ENCODE measurements around the gene LARGE1. TPM values are rescaled to one million over a fixed set of nuclear protein-coding genes. Genes with fewer than 3 reads are reported as not detected.

LARGE1 gene
- total RNA-seq, 1 experiment from 2014 or later = 4.1 TPM

DNA sequence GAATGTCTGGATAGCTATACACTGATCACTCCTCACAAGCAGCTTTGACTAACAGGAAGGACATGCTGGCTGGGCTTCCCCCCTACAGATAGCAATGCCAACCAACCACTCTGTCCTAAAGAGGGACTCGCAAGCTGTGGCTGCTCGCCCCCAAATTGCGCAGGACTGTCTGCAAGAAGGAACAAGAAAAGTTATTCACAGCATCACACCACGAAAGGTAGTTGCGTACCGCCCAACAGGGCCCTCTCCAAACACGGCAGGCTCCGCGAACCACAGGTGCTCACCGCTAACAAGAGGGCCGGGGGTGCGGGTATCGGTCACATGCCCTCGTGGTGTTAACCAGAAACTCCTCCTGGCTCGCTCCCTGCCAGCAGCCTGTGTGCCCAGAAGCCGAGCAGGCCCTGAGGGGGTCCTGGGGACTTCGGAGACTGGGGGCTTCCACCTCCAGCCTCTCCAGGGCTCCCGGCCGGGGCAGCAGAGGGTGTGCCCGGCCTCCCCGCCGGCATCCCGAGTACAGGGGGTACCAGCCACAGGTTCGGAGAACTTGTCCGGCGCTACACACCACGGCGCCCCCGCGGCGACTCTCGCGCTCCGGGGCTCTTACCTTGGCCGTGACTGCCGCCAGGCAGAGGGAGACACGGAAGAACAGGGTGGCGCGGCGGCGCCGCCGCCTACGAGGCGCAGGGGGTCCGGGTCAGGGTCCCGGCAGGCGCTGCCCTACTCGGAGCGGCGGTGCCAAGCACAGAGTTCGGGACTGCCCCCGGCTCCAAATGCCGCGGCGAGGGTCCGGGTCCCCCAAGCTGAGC, 682 bp downstream of the LARGE1 start:
- Histone ChIP-seq H3K36me3 (no peaks in the 10 kb centered on the region), H3K4me3 (peak overlapping the region; percentile 54), H3K27me3 (peaks cover 13% of the 10 kb centered on the region), H3K9me3 (no peaks in the 10 kb centered on the region)
- DNase-seq = no peak

DNA sequence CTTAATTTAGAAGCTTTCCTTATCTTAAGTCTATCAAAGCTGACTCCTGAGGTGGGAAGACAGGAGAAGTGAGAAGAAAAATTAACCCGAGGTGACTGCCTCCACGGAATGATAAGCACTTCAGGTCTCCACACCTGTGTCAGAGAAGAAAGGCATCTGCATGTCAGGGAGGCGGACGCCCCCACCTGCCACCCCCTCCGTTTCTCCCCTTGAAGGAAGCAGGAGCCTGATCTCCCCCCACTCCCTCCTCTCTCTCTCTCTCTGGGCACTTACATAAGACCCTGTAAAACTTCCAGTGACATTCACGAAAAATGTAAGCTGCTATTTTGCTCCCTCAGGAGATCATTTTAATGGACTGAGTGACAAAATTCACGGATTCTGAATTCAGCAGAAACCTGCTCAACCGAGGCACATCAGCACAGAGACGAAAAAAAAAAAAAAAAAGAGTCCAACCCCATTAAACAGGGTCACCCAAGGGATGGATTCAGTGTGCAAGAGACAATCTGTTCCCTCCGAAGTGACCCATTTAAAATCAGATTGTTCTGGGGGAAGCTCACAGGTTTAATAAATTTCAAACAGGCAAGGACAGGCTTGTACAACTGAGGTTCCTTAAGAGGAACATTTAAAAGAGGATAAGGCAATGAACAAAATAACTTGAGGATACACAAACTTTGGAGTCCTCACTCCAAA, 1.5 kb downstream of the LARGE1 start:
- no peak for DNase-seq
- Histone ChIP-seq H3K36me3 (no peaks in the 10 kb centered on the region), H3K4me3 (no peak overlapping the region), H3K9me3 (no peaks in the 10 kb centered on the region), H3K27me3 (peaks cover 13% of the 10 kb centered on the region)

GRCh38 chr22:33917744-33918406, 2.4 kb downstream of the LARGE1 start:
- no peak for DNase-seq

GRCh38 chr22:33914699-33915098, 5.6 kb downstream of the LARGE1 start:
- Histone ChIP-seq H3K36me3 (no peaks in the 10 kb centered on the region), H3K9me3 (no peaks in the 10 kb centered on the region), H3K4me3 (no peak overlapping the region), H3K27me3 (no peaks in the 10 kb centered on the region)
- DNase-seq = no peak

More at GRCh38 chr22:33917744-33918406, 2.4 kb downstream of the LARGE1 start:
- Histone ChIP-seq H3K27me3 (peaks cover 7% of the 10 kb centered on the region), H3K9me3 (no peaks in the 10 kb centered on the region), H3K4me3 (no peak overlapping the region), H3K36me3 (no peaks in the 10 kb centered on the region)

DNA sequence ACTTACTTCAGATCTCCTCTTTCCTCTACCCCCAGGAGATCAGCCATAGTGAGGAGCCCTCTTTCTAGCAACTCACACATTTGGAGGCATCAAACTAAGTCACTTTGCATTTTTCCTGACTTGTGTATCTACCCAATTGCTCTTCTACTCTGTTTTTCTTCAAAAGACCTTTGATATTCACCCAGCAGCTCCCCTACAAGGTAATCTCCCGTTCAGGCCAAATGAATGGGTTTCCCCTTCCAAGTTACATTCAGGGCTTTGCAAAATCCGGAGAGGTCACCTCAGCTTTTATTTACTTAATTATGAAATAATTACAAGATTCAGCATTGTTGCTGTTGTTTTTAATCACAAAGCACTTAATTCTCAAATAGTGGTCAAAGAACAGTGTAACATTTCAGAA, 6.1 kb downstream of the LARGE1 start:
- Histone ChIP-seq H3K27me3 (no peaks in the 10 kb centered on the region), H3K4me3 (no peak overlapping the region), H3K9me3 (no peaks in the 10 kb centered on the region), H3K36me3 (no peaks in the 10 kb centered on the region)
- DNase-seq = no peak

GRCh38 chr22:33913188-33913587, 7.1 kb downstream of the LARGE1 start:
- DNase-seq = no peak
- Histone ChIP-seq H3K36me3 (no peaks in the 10 kb centered on the region), H3K27me3 (no peaks in the 10 kb centered on the region), H3K9me3 (no peaks in the 10 kb centered on the region), H3K4me3 (no peak overlapping the region)

DNA sequence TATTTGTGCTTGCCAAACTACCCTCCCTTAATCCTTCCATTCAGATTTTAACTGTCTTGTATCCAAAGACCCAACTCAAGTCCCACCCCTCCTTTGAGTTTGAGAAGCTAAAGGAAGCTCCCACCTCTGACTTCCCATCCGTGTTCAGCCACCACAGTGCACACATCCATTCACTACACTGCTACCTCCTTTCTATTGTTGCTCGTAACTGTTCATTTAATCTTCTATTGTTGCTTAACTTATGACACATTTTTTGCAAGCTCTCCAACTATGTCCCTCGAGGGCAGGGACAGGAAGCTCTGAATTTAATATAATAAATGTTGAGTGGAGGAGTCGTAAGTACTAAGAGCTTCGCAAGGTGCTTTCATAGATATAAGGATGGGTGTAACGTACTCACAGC, 10.4 kb downstream of the LARGE1 start:
- no peak for DNase-seq

DNA sequence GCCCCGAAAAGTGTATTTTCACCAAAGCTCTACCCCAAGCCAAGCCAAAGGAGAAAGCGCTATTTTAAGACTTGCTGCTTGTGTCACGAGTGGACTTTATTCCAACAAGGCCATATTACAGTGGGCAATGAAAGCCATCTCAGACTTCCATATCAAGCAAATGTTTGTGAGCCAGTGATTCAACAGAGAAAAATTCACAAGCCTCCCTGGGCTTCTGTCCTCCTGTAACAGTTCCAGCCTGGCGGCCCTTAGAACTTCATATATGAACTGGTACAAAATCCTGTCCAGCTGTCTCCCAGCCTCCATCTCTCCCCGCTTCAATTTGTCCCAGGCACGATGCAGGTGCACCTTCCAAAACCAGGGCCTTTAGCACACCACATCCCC, 11.2 kb downstream of the LARGE1 start:
- DNase-seq = peak; percentile 12
- Histone ChIP-seq H3K9me3 (no peaks in the 10 kb centered on the region), H3K27me3 (no peaks in the 10 kb centered on the region), H3K36me3 (no peaks in the 10 kb centered on the region), H3K4me3 (no peak overlapping the region)

More for the DNA sequence above, 10.4 kb downstream of the LARGE1 start:
- no peaks in the 10 kb centered on the region for H3K27me3 ChIP-seq
- no peak overlapping the region for H3K4me3 ChIP-seq
- no peaks in the 10 kb centered on the region for H3K9me3 ChIP-seq
- H3K36me3 ChIP-seq = no peaks in the 10 kb centered on the region

GRCh38 chr22:33908171-33909074, 11.9 kb downstream of the LARGE1 start:
- no peak for DNase-seq
- H3K36me3 ChIP-seq = no peaks in the 10 kb centered on the region
- no peak overlapping the region for H3K4me3 ChIP-seq
- H3K9me3 ChIP-seq = no peaks in the 10 kb centered on the region
- H3K27me3 ChIP-seq = no peaks in the 10 kb centered on the region

DNA sequence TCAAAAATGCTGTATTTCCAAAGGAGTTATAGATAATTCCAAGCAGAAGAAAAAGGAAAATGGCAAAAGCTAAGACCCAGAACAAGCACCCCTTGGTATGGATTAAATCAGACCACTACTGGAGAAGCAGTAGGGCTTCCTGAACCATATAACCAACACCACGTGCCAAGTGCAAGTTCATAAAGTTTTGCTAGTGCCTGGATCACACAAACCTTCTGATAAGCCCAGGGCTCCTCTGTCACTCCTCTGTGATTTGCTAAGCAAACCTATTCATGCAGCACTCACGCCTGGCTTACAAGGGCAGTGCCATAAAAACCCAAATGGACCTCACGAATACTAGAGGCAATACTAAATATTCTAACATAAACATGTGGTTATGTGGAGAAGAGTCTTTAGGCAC, 13.3 kb downstream of the LARGE1 start:
- no peak for DNase-seq
- Histone ChIP-seq H3K36me3 (no peaks in the 10 kb centered on the region), H3K9me3 (no peaks in the 10 kb centered on the region), H3K27me3 (no peaks in the 10 kb centered on the region), H3K4me3 (no peak overlapping the region)

- Histone ChIP-seq H3K27me3 (no peaks in the 10 kb centered on the region), H3K36me3 (no peaks in the 10 kb centered on the region), H3K9me3 (no peaks in the 10 kb centered on the region), H3K4me3 (no peak overlapping the region)
- DNase-seq = no peak
Measured at GRCh38 chr22:33906475-33906874, 13.8 kb downstream of the LARGE1 start.

DNA sequence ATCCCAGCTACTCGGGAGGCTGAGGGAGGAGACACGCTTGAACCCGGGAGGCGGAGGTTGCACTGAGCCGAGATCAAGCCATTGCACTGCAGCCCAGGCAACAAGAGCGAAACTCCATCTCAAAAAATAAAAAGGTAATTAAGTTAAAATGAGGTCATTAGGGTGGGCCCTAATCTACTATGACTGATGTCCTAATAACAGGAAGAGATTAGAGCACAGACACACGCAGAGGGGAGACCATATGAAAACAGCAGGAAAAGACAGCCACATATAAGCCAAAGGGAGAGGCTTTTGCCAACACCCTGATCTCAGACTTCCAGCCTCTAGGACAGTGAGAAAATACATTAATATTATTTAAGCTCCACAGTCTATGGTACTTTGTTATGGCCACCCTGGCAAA, 17.3 kb downstream of the LARGE1 start:
- no peak for DNase-seq

GRCh38 chr22:33902073-33902472, 18.2 kb downstream of the LARGE1 start:
- Histone ChIP-seq H3K9me3 (no peaks in the 10 kb centered on the region), H3K27me3 (no peaks in the 10 kb centered on the region), H3K36me3 (no peaks in the 10 kb centered on the region), H3K4me3 (no peak overlapping the region)
- DNase-seq = no peak

More for the DNA sequence above, 17.3 kb downstream of the LARGE1 start:
- Histone ChIP-seq H3K27me3 (no peaks in the 10 kb centered on the region), H3K4me3 (no peak overlapping the region), H3K36me3 (no peaks in the 10 kb centered on the region), H3K9me3 (no peaks in the 10 kb centered on the region)

DNA sequence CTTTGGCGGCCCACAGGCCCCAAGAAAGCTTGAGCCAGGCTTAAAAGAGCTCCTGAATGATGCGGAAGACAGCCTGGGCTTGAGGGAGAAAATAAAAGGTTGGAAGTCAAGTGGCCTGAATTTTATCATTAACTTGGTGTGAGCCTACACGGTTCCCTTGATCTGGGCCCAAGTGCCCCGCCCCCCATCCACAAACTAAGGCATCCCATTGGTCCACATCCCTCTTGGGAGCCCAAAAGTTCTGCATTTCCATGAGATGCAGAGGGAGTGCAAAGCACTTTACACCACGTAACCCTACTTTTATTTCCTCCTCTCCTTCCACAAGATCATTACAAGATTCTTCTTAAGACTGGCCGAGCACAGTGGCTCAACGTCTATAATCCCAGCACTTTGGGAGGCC, 22.2 kb downstream of the LARGE1 start:
- H3K4me3 ChIP-seq = no peak overlapping the region
- no peaks in the 10 kb centered on the region for H3K9me3 ChIP-seq
- H3K27me3 ChIP-seq = no peaks in the 10 kb centered on the region
- no peak for DNase-seq
- H3K36me3 ChIP-seq = no peaks in the 10 kb centered on the region

- H3K27me3 ChIP-seq = no peaks in the 10 kb centered on the region
- DNase-seq = no peak
- H3K4me3 ChIP-seq = no peak overlapping the region
- no peaks in the 10 kb centered on the region for H3K36me3 ChIP-seq
- no peaks in the 10 kb centered on the region for H3K9me3 ChIP-seq
Measured at GRCh38 chr22:33897448-33897835, 22.8 kb downstream of the LARGE1 start.

DNA sequence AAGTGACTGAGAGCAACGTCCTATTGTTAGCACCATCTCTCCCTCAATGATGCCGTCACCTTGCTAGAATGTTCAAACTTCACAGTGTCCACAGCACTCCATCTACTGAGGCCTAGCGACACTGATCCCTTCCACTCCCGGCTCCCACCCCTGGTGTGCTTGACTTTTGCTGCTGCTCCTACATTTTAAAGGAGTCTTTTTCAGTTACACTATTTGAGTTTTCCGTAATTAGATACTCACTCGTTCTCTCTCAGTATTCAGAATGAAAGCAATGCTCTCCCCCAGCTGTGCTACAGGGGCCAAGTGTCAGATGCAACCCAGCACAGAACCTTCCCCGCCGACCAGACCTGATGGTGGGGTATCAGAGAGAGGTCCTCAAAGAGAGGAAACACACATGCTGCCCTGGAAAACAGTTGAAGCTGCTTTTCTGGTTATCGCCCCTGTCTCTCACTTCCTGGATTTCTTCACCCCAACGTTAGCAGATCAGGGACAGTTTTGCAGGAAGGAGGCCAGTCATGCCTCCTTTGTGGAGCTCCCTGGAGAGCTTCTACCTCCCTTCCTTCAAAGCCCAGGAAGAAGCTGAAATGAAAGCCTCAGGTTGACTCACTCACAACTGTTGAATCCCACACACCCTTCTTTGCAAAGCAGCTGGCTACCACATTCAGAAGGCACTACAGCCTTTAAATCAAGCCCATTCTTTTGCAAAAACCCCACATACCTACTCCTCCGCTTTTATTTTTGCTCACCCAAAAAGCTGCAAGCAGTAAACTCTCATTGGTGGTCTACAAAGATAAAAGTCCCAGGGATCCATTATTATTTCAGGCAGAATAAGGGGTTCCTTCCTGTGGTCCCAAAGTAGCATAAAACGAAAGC, 23.5 kb downstream of the LARGE1 start:
- H3K27me3 ChIP-seq = no peaks in the 10 kb centered on the region
- DNase-seq = no peak
- no peak overlapping the region for H3K4me3 ChIP-seq
- H3K36me3 ChIP-seq = no peaks in the 10 kb centered on the region
- no peaks in the 10 kb centered on the region for H3K9me3 ChIP-seq
